ENCODE data around the gene RELN. TPM values are rescaled to one million over a fixed set of nuclear protein-coding genes. Genes with fewer than 3 reads are reported as not detected.

RELN gene
- total and polyA plus RNA-seq, 2 donors (not counting 1 experiment from before 2014, with no cell fraction given) = not detected

GRCh38 chr7:103809229-103809994 is 180.0 kb downstream of the RELN start:
- POLR2A ChIA-PET = no interaction called here
- Histone ChIP-seq H3K9me3 (ENCODE audit: control extremely low read depth in 1 of 3, control insufficient read depth in 2 of 3, insufficient read depth in 1 of 3, low read length in 2 of 3) (no peaks in the 10 kb centered on the region), H3K4me1 (ENCODE audit: control insufficient read depth in 2 of 2, insufficient read depth in 2 of 2, low read length in 2 of 2) (peaks cover 0 to 5% of the 10 kb centered on the region in 2 donors), H2AFZ (ENCODE audit: insufficient read depth, low read depth, low read length, poor library complexity, severe bottlenecking) (no peak overlapping the region), H3K4me2 (replicated peaks; ENCODE audit: low read depth, low read length, poor library complexity, severe bottlenecking) (no peak overlapping the region), H3K4me3 (ENCODE audit: control extremely low read depth in 1 of 5, extremely low read depth in 1 of 5, insufficient read depth in 1 of 5, low read depth in 2 of 5, low read length in 4 of 5) (no peak overlapping the region), H3K79me2 (ENCODE audit: control insufficient read depth, insufficient read depth, low read length) (no peaks in the 10 kb centered on the region), H4K20me1 (ENCODE audit: control insufficient read depth, insufficient read depth, low read length, poor library complexity, severe bottlenecking) (no peaks in the 10 kb centered on the region), H3K27me3 (replicated peaks in 1 of 4; ENCODE audit: control extremely low read depth in 1 of 4, control insufficient read depth in 3 of 4, insufficient read depth in 4 of 4, low read length in 3 of 4) (no peaks in the 10 kb centered on the region), H3K27ac (ENCODE audit: low read length in 2 of 2) (no peak overlapping the region), H3K36me3 (replicated peaks in 1 of 2; ENCODE audit: control extremely low read depth in 1 of 2, control insufficient read depth in 1 of 2, extremely low read depth in 1 of 2, insufficient read depth in 2 of 2, low read length in 1 of 2) (no peaks in the 10 kb centered on the region), H3K9ac (ENCODE audit: low read length) (no peak overlapping the region)
- TF ChIP-seq EZH2 (IDR thresholded peaks at IDR 0.05; ENCODE audit: borderline replicate concordance, insufficient read depth, low read depth, low read length, poor library complexity, severe bottlenecking) (no peak), CTCF (IDR thresholded peaks at IDR 0.05) (no peak)
- intact Hi-C loops (cut with micrococcal nuclease) = no loop called here
- CTCF ChIA-PET = no interaction called here
- H3K27me3 Mint-ChIP-seq = no peaks in the 10 kb centered on the region
- H3K4me3 Mint-ChIP-seq = no peak overlapping the region
- DNase-seq = no peak
- H3K4me1 Mint-ChIP-seq = peaks cover 10% of the 10 kb centered on the region
- WGBS (ENCODE audit: insufficient coverage) = 73% methylated on average over 5 of the region's 6 CpGs
- no peak for ATAC-seq (ENCODE audit: low read depth)
- no peak overlapping the region for H3K27ac Mint-ChIP-seq
- H3K9me3 Mint-ChIP-seq (ENCODE audit: insufficient read depth) = no peaks in the 10 kb centered on the region

GRCh38 chr7:103805346-103805745 is 184.1 kb downstream of the RELN start:
- no peak overlapping the region for H3K4me2 ChIP-seq (replicated peaks; ENCODE audit: low read depth, low read length, poor library complexity, severe bottlenecking)
- H2AFZ ChIP-seq (ENCODE audit: insufficient read depth, low read depth, low read length, poor library complexity, severe bottlenecking) = no peak overlapping the region
- no peaks in the 10 kb centered on the region for H3K9me3 ChIP-seq (ENCODE audit: control extremely low read depth in 1 of 3, control insufficient read depth in 2 of 3, insufficient read depth in 1 of 3, low read length in 2 of 3)
- H3K27ac Mint-ChIP-seq = no peak overlapping the region
- no peak overlapping the region for H3K4me3 Mint-ChIP-seq
- ATAC-seq (ENCODE audit: low read depth) = no peak
- CTCF ChIA-PET = no interaction called here
- H4K20me1 ChIP-seq (ENCODE audit: control insufficient read depth, insufficient read depth, low read length, poor library complexity, severe bottlenecking) = no peaks in the 10 kb centered on the region
- DNase-seq = no peak
- WGBS (ENCODE audit: insufficient coverage) = no CpG with 5 or more reads among the region's 2 CpGs
- no peaks in the 10 kb centered on the region for H3K79me2 ChIP-seq (ENCODE audit: control insufficient read depth, insufficient read depth, low read length)
- POLR2A ChIA-PET = no interaction called here
- no peaks in the 10 kb centered on the region for H3K27me3 ChIP-seq (replicated peaks in 1 of 4; ENCODE audit: control extremely low read depth in 1 of 4, control insufficient read depth in 3 of 4, insufficient read depth in 4 of 4, low read length in 3 of 4)
- peaks cover 3% of the 10 kb centered on the region for H3K4me1 Mint-ChIP-seq
- H3K4me1 ChIP-seq (ENCODE audit: control insufficient read depth in 2 of 2, insufficient read depth in 2 of 2, low read length in 2 of 2) = no peaks in the 10 kb centered on the region
- H3K27ac ChIP-seq (ENCODE audit: low read length in 2 of 2) = no peak overlapping the region
- H3K9ac ChIP-seq (ENCODE audit: low read length) = no peak overlapping the region
- intact Hi-C loops (cut with micrococcal nuclease) = no loop called here
- no peak overlapping the region for H3K4me3 ChIP-seq (ENCODE audit: control extremely low read depth in 1 of 5, extremely low read depth in 1 of 5, insufficient read depth in 1 of 5, low read depth in 2 of 5, low read length in 4 of 5)
- no peak for TF ChIP-seq CTCF (IDR thresholded peaks at IDR 0.05)
- no peak for TF ChIP-seq EZH2 (IDR thresholded peaks at IDR 0.05; ENCODE audit: borderline replicate concordance, insufficient read depth, low read depth, low read length, poor library complexity, severe bottlenecking)
- no peaks in the 10 kb centered on the region for H3K9me3 Mint-ChIP-seq (ENCODE audit: insufficient read depth)
- no peaks in the 10 kb centered on the region for H3K27me3 Mint-ChIP-seq
- H3K36me3 ChIP-seq (replicated peaks in 1 of 2; ENCODE audit: control extremely low read depth in 1 of 2, control insufficient read depth in 1 of 2, extremely low read depth in 1 of 2, insufficient read depth in 2 of 2, low read length in 1 of 2) = no peaks in the 10 kb centered on the region

Data from B cell (primary cell).